Left lobe of liver (tissue), 2 donors: ENCODE measurements around the gene CDH13. TPM values are rescaled to one million over a fixed set of nuclear protein-coding genes. Genes with fewer than 3 reads are reported as not detected.

ENCODE experiments used
- ATAC-seq: fragments of 200-7000 bp; cut with Tn5 transposase; one replicate; pipeline ENCODE4 v1.9.1; 2020; ENCODE audit warnings: mild to moderate bottlenecking, moderate library complexity
- DNase-seq: peaks from one replicate; pipeline ENCODE4 v3.0.0-alpha.2; 2020; ENCODE audit warnings: low spot score
- total RNA-seq: library from RNA; stranded (reverse); gene quantifications from one replicate; pipeline ENCODE4 v1.2.1, GENCODE V29; 2021
- donor health status: DM: no; HTN: no; CAD: no; lungs with moderate emphysema.
- donor health status: DM: no; HTN: yes; CAD: no.

Gene CDH13
- total RNA-seq, 1 donor from 2014 or later, result 0.18 TPM

DNA sequence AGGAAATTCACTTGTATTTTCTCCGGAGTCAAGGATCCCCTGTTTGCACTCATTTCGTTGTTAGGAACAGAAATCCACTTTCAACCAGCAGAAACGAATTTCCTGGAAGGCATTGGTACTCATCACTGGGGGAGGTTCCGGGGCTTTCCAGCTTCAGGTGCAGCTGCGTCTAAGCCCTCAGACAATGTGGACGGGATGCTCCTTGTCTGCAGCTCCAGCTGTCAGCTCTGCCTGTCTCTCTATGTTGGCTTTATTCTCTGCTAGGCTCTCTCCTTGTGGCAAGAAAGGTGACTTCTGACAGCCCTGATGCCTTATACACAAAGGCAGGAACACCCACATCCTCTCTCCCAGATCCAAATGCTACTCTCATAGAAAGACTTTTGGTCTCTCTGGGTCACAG is 997.1 kb downstream of the CDH13 start:
- ATAC-seq, result no peak
- no peak for DNase-seq

DNA sequence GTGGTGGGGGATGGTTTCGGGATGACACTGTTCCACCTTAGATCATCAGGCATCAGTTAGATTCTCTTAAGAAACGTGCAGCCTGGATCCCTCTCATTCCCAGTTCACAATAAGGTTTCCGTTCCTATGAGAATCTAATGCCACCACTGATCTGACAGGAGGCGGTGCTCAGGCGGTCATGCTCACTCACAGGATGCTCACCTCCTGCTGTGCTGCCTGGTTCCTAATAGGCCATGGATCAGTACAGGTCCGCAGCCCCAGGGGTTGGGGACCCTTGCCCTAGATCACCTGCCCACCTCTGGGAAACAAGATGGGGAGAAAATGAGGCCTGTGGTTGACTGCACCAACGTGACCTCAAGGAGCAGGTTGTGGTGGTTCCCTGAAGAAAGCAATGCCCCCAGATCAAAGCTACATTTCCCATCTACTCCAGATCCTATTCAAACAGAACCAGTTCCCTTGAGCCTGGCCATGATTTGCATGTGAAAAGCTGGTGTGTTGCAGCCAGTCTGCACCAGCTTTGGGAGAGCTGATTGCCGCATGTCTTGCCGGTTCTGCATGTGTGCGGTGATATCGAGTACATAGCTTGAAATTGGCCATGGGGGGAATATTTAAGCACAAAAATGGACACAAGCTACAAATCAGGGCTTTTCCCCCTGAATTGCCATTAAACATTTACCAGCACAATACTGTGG is 997.8 kb downstream of the CDH13 start:
- ATAC-seq (no peak), DNase-seq (no peak)

DNA sequence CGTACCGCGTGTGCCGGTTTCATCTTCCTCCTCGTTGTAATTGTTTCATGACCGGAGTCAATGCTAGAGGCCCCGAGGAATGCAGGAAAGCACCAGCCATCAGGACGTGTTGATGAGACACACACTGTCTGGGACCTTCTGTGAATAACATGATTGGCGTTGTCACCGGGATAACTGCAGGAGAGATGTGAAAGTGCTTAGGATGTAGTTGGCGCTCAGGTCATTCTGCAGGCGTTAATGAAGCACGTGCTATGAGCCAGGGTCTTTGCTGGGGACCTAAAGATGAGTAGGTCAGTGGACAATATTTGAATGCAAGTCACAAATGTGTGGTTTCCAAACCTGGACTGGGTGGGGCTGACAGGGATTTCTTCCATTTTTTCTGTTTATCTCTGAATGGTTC is 999.4 kb downstream of the CDH13 start:
- DNase-seq, result no peak
- no peak for ATAC-seq

DNA sequence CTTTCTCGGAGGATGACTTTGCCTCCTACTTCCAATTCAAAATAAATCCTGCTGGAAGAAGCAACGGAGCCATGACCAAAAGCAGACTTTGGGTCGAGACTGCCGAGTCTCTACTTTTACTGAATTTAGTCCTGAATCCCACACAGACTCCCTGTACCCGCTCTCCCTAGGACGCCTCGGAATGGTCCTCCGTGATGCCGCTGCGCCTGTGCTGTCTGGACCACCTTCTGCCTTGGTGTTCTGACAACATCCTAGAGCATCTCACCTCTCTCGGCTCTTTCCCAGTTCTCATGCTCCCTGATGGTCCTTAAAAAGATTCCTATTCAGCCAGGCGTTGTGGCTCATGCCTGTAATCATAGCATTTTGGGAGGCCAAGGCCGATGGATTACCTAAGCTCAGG is 999.9 kb downstream of the CDH13 start:
- DNase-seq (no peak), ATAC-seq (no peak)

DNA sequence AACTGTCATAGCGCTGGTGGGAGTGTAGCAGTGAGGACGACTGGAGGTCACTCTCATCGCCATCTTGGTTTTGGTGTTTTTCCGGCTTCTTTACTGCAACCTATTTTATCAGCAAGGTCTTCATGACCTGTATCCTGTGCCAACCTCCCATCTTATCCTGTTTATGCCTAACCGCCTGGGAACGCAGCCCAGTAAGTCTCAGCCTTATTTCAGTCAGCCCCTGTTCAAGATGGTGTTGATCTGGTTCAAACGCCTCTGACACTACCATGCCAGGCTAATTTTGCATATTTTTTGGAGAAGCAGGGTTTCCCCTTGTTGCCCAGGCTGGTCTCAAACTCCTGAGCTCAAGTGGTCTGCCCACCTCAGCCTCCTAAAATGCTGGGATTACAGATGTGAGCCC is 1001.2 kb downstream of the CDH13 start:
- no peak for ATAC-seq

DNA sequence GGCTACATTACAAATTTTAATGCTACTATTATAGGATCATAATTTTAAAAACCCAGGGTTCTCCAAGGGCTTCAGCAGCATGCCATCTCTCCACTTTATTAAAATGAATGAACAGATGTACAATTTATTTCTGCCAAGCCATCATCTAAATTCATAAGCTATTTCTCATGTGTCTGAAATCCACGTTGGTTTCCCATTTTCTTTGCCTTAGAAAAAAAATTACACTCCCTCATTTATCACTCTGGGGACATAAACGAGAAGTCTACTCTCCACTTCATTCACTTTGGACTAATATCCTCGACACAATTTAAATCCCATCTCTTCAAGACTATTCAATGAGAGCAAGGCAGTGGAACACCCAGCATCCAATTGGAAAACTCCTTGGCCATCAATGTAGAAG is 1002.7 kb downstream of the CDH13 start:
- DNase-seq, result no peak
- ATAC-seq, result no peak

More for the DNA sequence above, 1001.2 kb downstream of the CDH13 start:
- DNase-seq, result no peak

DNA sequence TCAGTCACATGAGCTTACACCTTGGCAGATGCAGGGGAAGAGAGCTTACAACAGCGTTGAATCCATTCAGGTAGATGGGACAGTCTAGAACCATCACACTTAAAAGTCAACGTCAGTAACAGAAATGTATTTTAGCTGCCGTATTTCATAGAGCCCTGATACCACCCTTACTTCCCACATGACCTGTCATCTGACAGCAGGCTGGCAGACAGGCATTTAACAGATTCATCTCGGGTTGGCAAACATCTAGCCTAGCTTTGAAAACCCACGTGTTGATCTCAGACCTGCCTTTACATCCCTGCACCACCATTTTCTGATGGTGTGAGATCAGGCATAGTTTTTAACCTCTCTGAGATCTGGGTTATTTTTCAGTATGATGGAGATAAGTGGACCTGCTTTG is 1003.1 kb downstream of the CDH13 start:
- ATAC-seq, result no peak
- no peak for DNase-seq

DNA sequence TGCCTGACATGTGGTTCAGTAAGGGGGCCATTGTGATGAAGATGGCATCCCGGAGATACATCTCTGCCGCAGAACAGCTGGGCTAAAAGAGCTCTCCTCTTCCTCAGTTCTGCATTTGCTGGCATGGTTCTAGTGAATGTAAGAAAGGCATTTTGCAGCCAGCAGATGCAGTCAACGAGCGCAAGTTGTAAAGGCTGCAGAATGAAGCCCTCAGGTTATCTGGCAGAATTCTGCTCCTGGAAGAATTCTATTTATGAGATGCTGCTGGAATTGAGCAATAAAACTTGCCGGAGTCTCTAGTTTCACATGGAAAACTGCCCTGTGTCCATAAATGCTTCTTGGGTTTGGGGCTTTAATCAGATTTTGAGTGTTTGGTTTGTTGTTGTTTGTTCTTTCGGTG is 1004.2 kb downstream of the CDH13 start:
- ATAC-seq, result no peak
- DNase-seq, result no peak

DNA sequence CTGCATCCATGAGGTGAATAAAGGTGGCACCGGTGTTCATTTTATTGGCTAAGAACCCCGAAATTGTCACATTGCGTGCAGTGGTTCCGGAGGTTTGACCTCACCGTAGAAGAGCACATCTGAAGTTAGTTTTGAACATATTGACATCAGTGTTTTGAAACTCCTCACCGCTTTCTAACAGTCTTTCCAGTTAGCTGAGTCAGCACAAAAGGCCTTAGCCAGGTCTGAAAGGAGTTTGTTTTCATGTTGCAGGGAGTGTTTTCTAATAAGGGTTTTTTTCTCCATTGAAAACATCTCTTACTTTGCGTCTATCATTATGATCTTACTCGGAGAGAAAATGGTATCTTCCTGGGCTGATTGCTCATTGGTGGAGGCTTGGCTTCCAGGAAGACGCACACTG is 1006.5 kb downstream of the CDH13 start:
- no peak for ATAC-seq
- DNase-seq, result no peak

DNA sequence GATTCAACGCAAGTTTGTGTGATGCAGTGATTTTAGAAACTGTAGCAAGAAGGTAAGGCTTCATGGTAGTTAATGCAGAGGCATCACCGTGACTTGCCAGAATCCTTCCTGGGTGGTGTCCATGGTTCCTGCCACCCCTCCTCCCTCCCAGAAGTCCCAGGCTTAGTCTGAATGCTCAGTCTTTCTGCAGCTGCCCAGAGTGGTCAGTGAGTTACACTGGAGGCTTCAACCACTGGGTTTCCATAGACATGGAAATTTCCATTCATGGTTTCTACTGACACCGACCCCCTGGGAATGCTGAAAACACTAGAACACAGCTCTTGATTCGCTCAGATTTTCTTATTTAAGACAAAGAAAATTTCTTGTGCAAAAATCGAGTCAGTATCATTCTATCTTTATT is 1021.6 kb downstream of the CDH13 start:
- ATAC-seq (no peak), DNase-seq (no peak)

DNA sequence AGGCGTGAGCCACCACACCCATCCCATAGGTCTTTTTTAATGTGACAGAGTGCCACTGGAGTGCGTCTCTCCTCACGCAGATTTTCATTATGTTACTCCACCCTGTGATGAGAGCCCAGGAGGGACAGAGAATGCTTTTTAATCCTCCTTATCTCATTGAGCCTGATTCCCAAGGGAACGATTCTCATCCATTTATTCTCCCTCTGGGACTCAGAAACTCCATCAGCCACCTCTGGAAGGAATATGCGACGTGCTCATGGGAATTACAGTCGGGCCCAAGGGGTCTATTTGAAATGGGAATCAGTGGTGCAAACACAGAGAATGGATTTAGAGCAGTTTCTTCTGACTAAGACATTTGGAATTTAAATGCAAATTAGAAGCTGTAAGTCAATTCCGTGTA is 1025.1 kb downstream of the CDH13 start:
- ATAC-seq, result no peak
- no peak for DNase-seq

DNA sequence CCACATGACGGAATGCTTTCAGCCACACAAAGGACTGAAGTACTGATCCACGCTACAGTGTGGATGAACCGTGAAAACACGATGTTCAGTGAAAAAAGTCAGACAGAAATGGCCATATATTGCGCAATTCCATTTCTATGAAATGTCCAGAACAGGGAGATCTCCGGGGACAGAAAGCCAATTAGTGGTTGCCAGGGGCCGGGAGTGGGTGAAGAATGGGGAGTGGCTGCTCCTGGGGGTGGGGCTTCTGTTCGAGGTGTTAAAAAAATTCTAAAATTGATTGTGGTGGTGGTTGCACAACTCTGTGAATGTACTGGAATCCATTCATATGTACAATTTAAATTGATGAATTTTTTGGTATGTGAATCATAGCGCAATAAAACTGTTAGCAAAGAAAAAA is 1026.2 kb downstream of the CDH13 start:
- ATAC-seq (no peak), DNase-seq (no peak)

DNA sequence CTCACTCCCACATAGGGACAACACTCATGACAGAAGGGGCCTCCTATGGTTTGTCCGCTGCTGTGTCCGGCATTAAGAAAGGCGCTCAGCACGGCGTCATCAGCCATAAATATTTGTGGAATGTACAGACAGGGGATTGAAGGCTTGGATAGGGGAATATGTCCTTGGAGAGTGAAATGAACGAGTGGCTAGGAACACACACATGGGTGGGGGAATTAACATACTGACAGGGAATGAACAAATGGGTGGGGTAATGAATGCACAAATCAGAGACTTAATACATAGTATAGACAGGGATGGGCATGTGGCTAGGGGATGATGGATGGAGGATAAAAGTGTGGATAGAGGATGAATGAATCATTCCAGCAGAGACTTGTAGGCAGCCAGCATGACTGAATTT is 1027.0 kb downstream of the CDH13 start:
- DNase-seq, result no peak
- no peak for ATAC-seq

DNA sequence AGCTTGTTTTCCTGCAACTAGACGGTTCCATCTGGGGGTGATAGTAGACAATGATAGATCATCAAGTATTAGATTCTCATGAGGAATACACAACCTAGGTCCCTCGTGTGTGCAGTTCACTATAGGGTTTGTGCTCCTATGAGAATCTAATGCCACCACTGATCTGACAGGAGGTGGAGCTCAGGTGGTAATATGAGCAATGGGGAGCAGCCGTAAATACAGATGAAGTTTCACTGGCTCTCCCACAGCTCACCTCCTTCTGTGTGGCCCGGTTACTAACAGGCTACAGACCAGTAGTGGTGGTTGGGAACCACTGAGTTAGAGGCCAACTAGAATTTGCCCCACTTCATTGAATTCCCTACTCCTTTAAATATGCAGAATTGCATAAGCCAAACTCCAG is 1033.5 kb downstream of the CDH13 start:
- no peak for ATAC-seq
- DNase-seq, result no peak

DNA sequence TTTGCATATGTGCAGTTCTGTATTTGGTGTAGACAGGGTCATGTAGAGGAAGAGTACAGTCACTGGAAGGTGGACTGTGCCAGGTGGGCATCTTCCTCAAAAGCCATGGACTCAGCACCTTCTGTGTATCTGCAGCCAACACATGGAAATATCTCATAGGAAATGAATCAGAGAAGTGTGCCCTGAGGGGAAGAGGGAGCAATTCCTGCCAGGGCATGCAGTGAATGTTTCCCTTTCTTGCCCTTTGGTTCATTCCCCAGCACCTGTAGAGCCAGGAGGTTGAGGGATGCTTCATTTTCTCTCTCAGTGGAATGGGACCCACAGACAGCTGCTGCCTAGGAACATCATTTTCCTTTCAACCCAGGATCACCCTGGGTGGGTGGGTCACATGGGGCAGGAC is 1034.9 kb downstream of the CDH13 start:
- no peak for ATAC-seq
- DNase-seq, result no peak

DNA sequence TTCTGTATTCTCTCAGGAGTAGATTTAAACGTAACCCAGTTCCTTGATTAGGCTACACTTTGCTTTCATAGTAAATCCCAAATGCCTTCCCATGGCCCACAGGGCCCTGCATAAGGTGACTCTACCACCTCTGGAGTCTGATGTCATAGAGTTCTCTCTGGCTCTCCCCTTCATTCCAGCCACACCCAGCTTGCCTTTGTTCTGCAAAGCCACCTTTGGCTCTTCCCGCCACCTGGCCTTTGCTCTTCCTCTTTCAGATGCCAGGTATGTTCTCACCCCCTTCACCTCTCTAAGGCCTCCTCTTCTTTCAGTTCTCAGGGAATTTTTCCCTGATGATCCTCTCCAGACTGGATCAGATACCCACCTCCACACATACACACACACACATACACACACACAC is 1039.7 kb downstream of the CDH13 start:
- ATAC-seq, result no peak
- DNase-seq, result no peak

DNA sequence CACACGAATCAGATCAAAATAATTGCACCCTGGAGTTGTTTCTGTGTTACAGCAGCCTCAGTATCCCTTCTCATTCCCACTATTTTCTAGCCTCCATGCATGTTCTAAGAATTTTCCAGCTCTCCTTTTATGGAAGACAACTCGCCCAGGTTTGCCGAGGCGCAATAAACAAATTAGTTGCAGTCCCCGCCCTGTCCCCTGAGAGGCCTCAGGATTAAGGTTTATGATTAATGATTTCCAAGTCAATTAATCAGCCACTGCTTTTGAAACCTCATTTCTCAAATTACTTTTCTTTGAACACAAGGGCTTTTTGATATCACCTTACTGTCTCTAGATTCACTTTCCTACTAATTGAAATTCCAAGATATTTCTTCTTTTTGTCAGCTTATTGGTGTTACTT is 1042.7 kb downstream of the CDH13 start:
- no peak for ATAC-seq
- DNase-seq, result no peak

DNA sequence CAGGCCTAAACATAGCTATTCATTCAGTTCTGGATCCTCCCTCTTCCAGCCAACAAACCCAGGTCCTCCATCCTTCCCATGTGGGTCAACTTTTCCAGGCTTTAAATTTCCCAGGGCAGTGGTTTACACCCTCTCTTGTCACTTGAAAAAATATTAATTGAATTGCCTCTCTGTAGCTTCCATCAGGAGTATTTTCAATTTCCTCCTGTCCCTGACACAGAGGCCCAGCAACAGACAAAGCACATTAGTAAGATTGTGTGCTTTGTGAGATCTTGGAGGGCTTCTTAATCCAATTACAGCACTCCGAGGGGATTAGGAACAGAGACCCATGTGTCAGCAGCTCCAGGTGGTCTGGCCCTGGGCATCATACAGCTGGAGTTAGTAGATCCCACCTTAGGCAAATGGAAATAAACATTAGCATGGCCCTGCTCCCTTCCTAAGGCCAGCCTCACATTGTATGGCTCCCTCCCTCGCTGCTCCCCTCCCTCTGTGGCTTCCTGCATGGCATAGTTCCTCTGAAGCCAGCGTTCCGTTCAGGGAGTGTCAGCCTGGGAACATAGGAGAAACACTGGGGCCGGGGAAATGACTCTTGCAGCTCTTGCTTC is 1048.3 kb downstream of the CDH13 start:
- no peak for ATAC-seq
- no peak for DNase-seq

DNA sequence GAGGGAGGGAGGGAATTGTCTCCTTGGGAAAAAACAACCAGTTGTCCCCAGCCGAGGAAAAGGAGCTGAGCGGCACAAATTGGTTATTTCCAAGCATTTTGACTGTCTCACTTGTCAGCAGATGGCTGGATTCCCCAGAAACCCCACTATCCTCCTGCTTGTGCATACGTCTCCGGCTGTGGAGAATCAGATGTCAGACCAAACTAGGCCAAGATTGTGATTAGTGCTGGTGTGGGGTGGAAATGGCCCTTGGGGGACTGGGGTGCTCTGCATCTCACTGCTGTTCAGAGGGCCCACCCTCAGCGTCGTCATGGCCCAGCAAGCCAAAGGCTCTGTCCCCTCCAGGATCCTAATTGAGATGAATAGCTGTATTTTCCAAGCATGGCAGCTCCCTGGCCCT is 1049.3 kb downstream of the CDH13 start:
- DNase-seq (no peak), ATAC-seq (no peak)

DNA sequence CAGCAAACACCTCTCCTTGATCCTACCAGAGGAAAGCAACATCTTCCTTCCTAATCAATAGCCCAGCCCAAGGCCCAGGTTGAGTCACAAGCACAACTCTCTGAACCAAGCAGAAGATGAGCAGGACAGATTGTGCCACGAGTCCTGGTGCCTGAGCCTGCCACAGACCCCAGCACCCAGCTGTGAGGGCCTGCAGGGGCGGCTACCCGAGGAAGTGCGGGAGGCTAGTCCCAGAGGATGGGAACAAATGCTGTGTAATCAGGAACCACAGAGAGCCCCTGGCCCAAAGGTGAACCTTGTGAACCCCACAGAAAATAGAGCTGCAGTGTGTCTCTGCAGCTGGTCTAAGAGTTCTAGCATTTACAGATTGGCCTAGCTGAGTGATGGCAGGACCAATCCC is 1054.2 kb downstream of the CDH13 start:
- ATAC-seq, result no peak

DNA sequence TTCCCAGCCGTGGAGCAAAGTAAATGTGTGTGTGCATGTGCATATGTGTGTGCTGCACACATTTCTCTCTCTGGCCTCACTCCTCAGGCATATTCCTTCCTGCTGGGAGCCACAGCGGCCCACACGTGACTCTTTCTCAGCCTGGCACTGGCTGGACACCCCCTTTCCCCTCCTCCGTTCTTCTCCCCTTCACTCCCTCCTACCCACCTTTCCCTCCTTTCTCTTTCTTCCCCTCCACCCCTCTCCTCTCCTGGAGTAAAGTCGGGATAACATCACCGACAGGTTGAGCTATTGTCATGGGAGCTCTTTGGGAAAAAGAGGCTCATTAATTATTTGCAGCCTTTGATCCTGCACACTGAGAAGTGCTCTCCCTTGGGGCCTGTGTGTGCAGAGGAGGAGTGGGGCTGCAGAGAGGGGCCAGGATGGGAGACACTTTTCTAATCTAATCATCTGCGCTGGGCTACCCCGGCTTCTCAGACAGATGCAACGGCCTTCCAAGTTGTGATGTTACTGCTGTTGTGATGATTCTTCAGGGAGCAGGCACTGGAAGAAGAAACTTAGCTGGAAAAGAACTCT is 1054.7 kb downstream of the CDH13 start:
- no peak for DNase-seq
- no peak for ATAC-seq

More for the DNA sequence above, 1054.2 kb downstream of the CDH13 start:
- no peak for DNase-seq

DNA sequence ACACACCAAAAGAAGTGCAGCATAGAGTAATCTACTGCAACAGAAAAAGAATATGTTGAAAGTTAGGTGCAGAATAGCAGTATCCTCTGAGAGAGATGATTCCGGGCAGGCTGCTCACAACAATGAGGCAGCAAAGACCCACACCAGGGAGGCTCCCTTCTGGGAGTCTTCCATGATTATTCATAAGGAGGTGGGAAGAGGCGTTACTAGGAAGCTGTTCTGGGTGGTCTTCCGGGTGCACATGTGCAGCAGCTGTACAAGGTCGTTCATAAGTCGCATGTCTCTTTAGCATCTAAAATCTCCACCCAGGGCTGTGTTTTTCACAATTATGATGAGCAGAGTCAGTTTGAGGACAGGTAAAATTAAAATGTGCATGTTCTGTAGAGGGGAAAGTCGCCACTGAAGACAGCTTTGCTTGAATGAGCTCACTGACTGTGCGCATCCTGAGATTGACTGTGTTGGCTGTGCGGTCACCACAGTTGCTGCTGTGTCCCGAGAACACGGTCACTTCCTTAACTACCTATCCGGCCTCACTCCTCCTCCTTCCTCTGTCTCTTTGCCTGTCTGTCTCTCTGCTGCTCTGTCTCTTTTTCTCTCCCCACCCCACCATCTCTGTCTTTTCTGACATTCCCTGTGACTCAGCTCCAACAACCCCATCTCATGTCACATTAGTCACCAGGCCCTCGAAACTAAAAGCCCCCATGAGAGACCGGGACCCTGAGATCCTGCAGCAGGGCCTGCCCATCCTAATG is 1055.5 kb downstream of the CDH13 start:
- DNase-seq, result no peak
- ATAC-seq, result no peak
